ENCODE results near the gene CCDC88C.
A peak's percentile ranks its signal among the peaks of the same experiment; 100 is the strongest.

CCDC88C gene

DNA sequence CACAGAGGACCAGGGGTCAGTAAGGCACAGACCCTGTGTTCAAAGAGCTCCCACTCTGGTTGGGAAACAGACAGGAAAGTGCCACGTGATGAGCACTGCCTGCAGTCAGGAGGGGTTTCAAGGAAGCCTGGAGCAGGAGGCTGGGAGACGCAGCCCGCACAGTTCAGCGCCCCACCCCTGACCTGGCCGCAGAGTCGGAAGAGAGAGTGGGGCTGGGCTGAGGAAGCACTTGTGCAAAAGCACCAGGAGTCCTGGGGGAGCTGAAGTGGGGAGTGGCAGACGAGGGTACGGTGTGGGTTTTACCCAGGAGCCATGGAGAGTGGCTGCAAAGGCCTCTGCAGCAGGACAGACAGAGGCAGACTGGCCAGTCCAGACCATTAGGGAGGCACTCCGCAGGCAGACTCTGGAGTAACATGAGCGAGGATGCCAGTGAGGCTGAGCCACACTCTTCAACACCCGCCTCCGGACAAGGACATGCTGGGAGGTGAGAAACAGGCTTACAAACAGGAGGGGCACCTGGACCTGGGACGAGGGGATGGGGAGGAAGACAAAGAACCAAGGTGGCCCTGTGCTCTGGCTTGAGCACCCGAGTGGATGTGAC lies 87.4 kb downstream of the CCDC88C start:
- DNase-seq (ENCODE audit: low spot score), result no peak

DNA sequence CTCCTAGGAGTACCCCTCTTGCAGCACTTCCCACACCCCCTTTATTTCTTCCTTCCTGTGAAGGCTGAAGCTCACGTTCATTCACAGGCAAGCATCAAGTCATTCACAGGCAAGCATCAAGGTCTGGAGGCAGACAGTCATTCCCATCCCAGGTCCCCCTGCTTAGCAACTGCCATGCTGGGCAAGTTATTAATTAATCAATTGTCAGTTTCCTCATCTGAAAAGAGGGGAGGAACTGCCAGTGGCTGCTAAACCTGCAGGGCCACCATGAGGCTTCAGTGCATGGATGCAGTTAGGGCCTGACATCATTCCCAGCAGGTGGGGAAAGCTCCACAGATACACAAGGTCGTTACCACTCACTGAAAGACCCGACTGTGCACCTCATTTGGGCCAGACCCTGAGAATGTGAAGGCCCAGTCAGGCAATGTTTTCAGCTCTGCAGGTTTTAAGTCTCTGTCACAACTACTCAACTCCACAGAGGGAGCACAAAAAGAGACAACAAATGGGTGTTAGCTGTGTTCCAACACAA lies 88.1 kb downstream of the CCDC88C start:
- no peak for DNase-seq (ENCODE audit: low spot score)

DNA sequence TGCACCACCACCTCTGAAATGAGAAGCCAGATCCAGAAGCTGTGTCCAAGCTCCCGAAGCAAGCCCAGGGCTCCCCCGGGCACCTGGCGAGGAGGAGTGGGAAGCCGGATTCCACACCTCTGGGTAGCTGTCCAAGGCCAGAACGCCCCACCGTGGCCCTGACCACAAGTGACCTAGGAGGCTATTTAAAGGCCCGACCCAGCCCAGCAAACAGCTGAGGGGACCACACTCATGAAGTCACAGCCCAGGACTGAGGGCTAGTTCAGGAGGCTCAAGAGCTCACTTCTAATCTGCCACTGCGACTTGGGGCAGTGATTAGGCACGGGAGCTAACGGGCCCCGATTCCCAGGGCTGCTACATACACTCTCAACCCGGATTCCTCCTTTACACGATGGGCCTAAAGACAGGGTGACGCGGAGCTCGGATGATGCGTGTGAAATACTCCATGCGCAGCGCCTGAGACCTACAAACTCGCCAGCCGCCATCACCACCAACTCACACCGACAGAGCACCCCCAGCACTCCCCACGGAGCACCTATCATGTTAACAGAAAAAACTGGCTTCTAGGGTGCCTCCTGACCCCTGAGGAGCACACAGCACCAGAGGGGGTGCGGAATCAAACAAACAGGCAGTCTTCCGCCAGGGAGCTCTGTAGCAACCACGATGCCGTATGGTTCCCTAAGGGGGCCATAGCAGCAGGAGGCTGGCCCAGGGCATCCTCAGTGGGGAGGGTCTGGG lies 89.1 kb downstream of the CCDC88C start:
- no peak for DNase-seq (ENCODE audit: low spot score)

DNA sequence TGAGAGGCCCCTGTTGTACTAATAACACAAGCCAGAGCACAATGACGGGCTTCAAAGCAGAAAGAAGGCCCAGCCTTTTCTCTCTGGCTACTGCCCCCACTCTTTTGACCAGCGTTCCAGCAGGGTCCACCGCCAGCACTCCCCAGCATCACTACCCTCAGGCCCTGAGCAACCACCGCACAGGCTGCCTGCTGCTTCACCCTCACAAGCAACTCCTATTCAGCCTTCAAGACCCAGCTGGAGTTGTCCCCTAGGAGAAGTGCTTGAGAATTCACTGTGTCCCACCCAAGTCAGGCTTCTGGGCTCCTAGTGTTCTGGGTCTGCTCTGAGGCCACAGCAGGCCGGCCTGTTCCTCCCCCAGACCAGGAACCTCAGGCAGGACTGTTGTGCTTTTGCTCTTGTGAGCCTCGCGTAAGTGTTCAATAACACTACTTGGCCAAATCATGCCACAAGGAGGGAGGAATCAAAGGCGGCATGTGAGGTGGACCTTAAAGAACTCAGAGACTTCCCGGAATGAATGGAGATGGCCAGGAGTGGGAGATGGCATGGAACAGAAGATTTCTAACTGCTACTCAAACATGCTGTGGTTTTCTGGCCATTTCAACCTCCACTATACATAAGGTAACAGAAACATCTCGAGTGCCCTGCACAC lies 89.8 kb downstream of the CCDC88C start:
- DNase-seq (ENCODE audit: low spot score), result no peak

DNA sequence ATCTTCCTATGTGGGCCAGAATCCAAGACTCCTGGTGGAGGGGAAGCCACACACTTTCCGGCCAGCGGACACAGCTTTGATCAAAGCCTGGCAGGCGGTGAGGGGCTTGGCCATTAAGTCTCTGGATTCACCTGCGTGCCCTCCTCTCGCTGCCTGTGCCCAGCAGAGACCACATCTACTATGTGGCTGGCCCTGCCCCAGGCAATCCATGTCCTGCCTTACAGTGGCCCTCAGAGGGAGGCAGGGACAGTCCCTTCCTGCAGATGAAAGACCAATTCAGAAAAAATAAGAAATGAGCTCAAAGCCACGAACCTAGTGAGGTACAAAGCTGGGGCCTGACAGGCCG lies 90.4 kb downstream of the CCDC88C start:
- no peak for DNase-seq (ENCODE audit: low spot score)

DNA sequence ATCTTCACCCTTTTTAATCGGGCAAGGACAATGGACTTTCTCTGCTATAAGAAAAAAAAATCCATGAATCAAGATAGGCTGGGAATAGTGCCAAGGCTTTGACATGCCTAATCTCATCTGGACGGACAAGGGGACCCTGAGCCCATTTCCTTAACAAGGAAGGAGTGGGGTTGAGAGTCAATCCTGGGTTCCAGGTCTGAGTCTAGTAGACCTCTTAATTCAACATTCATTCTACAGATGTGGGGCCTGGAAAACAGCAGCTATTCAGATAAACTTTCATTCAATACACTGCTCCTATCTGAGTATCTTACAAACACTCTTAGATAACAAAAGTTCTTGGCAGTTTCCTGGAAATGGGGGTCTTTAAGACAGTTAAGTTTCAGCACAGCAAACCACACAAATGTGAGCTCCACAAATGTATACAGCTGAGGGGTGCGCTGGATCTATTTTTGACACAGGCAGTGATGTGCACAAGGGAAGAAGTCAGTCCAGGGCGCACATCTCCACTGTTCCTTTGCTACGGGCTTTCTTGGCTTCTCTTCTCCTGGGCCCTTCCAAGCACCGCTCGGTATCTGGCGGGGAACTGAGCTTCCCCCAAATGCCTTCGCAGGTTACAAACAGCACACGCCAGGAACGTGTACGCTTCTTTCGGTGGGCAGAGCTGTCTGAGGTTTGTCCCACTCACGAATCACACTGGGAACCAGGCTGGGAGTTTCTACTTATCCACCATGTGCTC lies 90.9 kb downstream of the CCDC88C start:
- DNase-seq (ENCODE audit: low spot score), result no peak

DNA sequence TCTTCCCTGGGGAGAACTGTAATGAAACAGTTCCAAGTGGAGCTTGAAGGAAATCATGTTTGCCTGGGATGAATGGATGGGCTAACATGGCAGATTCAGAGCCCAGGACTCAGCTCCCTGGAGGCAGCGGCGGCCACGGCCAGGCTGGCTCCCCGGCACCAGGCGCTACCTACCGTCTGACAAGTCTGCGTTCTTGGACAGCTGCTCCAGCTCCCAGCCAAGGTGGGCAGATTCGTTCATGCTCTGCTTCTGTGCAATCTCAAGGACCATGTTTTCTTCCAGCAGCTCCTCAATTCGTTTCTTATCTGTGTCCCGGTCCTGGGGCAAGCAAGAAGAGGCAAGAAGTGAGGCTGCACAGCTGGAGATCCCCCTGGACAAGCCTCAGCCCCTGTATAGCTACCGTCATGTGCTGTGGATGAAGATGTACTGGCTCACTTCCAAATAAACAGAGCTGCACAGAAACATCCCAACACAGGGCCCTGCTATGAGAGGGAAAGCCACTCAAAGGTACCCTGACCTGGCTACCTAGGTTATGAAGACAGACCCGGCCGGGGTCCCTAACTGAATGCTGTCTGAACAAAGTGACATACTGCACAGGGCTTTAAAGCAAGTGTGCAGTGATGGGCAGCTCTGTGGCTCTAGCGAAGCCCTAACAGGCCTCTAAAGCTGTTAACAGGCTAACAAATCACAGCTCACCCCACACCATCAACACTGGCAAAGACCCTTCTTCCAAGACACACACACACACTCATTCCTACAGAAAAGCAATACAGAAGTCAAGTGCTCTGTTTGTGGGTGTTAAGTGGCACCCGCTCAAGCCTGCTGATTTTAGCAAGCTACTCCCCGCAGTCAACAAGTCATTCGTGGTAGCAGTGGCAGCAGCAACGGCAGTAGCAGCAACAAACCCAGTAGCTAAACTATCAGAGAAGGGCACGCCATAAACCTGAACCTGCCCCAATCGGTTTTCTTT lies 92.7 kb downstream of the CCDC88C start:
- no peak for DNase-seq (ENCODE audit: low spot score)

DNA sequence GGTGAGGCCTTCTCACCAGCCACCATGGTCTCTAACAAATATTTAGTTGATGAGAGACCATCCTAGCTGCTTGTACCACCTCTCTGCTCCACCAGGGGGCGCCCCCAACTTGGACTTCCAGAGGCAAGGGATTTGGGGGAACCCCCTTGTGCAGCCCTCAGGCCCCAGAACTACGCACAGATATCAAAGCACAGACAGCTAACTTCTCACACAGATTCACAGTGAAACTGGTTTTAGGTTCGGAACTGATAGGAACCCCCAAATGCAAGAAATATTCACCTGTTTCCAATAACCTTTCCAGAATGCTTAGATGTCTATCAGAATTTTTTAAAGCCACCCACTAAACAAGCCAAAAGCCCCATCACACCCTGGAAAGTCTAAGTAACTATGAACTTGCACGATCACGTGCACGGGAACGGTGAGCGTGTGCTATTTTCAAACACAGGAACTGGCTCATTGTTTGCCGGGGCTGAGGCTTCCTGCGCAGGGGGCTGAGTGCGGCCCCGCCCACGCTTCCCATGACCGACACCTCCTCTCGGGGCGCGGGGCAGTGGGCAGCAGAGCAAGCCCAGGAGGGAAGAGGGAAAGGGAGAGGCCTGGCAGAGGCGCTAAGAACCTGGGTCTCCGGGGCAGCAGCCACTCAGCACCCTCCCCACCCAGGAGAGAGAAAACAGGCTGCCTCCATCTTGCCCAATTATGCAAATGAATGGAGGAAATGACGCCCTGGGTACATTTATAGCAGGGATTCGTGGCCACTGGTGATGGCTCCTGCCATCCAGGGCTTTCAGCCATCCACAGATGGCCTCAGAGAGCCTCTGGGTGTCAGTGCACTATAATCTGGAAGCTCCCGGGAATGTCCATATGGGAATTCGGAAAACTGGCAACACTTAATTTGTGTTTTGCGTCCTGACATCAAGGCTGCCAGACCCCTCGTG lies 93.7 kb downstream of the CCDC88C start:
- peak; percentile 88 for DNase-seq (ENCODE audit: low spot score)

DNA sequence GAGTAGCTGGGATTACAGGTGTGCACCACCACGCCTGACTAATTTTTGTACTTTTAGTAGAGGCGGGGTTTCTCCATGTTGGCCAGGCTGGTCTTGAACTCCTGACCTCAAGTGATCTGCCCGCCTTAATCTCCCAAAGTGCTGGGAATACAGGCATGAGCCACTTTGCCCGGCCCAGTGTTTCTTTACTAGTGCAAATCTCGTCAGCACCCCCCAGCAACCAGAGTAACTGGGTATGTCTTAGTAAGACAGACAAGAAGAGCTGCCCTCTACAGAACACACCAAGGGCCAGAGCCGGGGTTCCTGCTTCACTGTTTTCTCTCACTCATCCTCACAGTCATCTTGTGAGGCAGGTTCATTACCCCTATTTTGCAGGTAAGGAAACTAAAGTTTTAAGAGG lies 94.6 kb downstream of the CCDC88C start:
- no peak for DNase-seq (ENCODE audit: low spot score)

DNA sequence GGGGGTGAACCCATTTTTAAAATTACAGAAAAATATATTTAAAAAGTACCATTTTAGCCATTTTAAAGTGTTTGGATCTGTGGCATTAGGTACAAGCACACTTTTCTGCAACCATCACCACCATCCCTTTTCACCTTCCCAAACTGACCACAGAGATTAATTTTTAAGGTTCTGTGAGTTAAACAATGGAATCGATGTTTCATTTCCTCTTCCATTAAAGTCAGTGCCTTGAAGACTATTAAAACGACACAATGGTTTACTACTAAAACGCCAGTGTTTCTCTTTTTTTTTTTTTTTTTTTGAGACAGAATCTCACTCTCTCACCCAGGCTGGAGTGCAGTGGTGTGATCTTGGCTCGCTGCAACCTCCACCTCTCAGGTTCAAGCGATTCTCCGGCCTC lies 95.0 kb downstream of the CCDC88C start:
- no peak for DNase-seq (ENCODE audit: low spot score)

DNA sequence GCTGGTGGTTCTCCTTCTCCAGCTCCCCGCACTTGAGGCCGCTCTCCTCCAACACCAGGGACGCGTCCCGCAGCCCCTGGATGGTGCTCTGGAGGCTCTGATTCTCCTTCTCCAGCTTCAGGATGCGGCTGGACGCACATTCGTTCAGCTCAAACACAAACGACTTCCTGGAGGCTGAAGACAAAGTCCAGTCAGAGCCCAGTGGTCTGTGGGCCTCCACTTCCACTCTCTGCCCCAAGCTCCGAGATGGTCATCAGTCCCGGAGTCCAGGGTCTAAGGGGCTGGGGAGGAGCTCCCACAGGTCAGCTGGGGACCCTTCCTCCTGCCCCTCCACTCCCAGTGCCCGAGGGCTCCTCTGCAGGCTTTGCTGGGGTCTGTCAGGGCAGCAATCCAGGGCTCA lies 96.5 kb downstream of the CCDC88C start:
- no peak for DNase-seq (ENCODE audit: low spot score)

DNA sequence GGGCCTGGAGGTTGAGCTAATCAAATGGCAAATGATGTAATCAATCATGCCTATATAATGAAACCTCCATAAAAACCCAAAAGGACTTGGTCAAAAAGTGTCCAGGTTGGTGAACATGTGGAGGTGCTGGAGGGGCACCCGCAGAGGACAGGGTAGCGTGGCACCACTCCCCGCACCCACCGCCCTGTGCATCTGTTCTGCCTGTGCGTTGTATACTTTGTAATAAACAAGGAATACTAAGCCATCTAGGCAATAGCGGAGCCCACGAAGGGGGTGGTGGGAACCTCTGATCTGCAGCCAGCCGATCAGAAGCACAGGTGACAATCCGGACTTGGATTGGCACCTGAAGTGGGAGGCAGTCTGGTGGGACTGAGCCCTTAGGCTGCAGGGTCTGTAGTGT lies 97.4 kb downstream of the CCDC88C start:
- no peak for DNase-seq (ENCODE audit: low spot score)

DNA sequence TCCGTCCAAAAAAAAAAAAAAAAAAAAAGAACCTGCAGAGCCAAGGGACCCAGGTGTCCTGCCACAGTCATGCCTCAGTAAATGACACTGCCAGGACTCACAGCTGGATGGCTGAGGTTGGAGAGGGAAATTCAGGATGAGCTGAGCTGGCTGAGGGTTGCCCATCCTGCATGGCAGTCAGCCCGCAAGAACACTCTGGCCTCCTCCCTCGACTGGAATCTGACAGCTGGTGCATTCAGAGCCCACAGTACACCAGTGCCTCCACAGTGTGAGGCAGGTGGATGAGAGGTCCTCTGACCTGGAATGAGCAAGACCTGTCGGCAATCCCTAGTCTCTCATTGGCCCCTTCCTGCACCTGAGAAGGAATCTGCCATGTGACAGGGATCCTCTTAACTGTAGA lies 98.7 kb downstream of the CCDC88C start:
- no peak for DNase-seq (ENCODE audit: low spot score)

DNA sequence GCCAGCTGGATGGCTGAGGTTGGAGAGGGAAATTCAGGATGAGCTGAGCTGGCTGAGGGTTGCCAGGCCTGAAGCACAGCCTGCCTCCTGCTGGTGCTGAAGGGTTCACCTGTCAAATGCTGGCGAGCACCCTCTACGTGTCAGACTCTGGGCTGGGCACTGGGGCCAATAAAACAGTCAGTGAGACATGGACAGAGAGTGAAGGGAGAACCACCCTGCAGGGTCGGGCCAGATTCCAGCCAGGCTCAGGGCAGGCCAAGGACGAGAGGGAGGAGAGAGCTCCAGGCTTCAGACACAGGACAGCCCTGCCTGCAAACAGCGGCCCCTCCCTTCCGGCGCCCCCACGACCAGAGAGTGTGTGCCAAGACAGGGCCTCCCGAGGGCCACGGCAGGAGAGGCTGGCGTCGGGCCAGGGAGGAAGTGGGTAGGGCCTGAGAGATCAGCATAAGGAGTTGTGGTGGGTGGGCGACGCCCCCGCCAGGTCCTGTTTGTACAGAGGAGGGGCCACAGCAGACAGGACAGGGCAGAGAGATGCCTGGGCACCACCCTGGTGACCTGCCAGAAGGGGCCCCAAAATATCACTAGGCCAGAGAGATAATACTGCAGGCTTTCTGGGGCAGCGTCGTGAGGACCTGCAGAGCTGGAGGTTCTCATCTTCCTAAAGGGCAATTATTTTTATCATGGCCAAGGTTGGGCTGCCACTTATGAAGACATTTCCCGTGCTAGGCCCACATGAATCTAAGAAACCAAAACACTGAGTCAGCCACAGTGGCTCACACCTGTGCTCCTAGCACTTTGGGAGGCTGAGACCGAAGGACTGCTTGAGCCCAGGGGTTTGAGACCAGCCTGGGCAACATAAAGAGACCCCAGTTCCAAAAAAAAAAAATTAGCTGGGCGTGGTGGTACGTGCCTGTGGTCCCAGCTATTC lies 100.0 kb downstream of the CCDC88C start:
- DNase-seq (ENCODE audit: low spot score), result peak; percentile 65

DNA sequence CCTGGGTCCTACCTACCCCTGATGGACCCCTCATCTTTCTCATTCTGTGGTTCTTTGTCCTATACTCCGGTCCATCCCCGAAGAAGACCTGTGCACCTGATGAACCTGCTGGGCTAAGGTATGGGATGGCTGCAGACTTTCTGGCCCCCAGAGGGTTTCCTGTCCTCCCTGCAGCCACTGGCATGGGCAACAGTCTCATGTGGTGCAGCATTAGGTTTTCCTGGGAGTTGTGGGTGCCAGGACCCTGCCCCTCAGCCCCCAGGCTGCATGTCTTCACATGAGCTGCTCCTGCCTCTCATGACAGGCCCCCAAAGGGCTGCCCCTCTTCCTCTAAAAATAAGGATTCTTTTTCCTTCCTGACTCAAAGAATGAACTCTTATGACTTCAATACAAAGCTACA lies 100.9 kb downstream of the CCDC88C start:
- DNase-seq (ENCODE audit: low spot score), result no peak

DNA sequence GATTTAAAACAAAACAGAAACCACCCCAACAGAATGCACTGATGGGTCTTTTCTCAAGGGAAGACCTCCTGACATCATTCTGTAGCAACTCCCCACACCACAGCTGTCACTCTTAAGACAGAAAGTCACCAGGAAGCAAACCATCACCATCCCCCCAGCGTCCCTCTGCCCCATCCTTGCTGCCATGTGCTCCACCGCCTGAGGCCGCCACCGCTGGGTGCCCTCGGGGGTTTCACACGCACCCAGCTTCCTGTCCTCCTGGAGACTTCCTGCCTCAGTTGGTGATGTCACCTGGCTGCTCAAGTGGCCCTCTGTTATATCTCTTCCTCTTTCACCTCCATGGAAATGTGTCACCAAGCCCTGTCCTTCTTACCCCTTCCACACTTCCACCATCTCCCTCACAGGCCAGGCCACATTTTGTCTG lies 101.8 kb downstream of the CCDC88C start:
- peak; percentile 85 for DNase-seq (ENCODE audit: low spot score)

DNA sequence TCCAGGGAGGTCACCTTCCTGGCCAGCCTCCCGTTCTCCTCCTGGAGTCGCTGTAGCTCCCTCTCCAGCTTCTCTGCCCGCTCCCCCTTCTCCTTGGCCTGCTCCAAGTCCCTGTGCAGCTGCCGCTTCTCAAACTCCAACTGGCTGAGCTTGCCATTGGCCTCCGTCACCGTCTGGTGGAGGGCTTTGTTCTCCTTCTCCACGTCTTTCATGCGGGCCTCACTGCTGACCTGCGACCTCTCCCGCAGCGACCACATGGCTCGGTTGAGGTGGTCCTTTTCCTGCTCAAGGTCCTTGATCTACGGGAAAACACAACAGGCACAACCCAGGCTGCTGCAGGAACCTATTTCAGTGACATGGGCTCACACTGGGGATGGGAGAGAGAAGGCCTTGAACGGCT lies 103.8 kb downstream of the CCDC88C start:
- no peak for DNase-seq (ENCODE audit: low spot score)

DNA sequence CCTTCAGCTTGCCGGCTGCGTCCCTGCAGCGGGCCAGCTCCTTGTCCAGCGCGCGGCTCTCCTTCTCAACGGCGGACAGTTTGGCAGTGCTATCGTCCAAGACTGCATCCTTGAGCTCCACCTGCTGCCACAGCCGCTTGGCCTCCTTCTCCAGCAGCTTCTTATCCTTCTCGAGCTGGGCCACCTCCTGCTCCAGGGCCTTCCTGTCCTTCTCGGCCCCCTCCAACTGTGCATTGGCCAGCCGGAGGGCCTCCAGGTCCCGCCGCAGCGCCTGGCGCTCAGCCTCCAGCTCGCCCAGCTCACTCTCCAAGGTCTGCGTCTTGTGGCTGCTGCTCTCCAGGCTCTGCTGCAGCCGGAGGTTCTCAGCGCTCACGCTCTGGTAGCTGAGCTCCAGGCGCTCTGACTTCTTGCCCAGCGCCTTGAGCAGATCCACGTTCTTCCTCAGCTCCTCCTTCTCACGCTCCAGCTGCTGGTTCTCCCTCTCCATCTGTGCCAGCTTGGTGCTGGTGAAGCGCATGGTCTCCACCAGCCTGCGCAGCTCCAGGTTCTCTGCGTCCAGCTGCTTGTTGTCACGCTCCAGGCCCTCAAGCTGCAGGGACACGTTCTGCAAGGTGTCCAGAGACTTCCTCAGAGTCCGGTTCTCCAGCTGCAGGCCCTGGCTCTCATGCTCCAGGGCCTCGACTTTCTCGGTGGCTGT lies 104.3 kb downstream of the CCDC88C start:
- no peak for DNase-seq (ENCODE audit: low spot score)

DNA sequence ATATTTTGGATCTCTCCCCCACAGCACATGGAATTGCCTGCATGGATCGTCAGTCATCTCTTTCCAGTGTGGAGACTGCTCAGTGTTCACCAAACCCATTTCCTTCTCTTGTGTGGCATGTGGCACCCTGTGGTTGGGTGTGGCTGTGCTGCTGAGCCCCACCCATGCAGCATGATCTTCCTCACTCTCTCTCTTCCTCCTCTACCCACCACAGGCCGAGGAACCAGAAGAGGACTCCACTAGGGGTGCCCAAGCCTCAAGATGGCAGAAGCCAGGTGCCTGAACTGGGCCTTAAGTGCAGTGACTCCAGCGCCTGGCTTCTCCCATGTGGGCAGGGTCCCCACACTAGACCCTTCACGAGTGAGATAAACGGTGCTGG lies 106.3 kb downstream of the CCDC88C start:
- DNase-seq (ENCODE audit: low spot score), result peak; percentile 41

Data from NAMALWA (cell line).